ENCODE measurements around the gene ITPR2.
"Not testable (repeated sequence)": the region's sequence is repeated elsewhere in the genome, so short reads cannot be mapped to it uniquely, and the experiment has no call there.

The ITPR2 gene

GRCh38 chr12:26701604-26702215, 131.3 kb downstream of the ITPR2 start:
- DNase-seq (ENCODE audit: low read depth) = no peak

GRCh38 chr12:26700430-26700829, 132.6 kb downstream of the ITPR2 start:
- no peak for DNase-seq (ENCODE audit: low read depth)

GRCh38 chr12:26699237-26699636, 133.8 kb downstream of the ITPR2 start:
- no peak for DNase-seq (ENCODE audit: low read depth)

GRCh38 chr12:26698186-26698585, 134.8 kb downstream of the ITPR2 start:
- DNase-seq (ENCODE audit: low read depth) = no peak

GRCh38 chr12:26697217-26697616, 135.8 kb downstream of the ITPR2 start:
- no peak for DNase-seq (ENCODE audit: low read depth)

GRCh38 chr12:26696613-26697092, 136.3 kb downstream of the ITPR2 start:
- no peak for DNase-seq (ENCODE audit: low read depth)

GRCh38 chr12:26696048-26696612, 136.9 kb downstream of the ITPR2 start:
- no peak for DNase-seq (ENCODE audit: low read depth)

GRCh38 chr12:26694402-26694801, 138.6 kb downstream of the ITPR2 start:
- DNase-seq (ENCODE audit: low read depth) = no peak

- no peak for DNase-seq (ENCODE audit: low read depth)
Measured at GRCh38 chr12:26692407-26692806, 140.6 kb downstream of the ITPR2 start.

GRCh38 chr12:26691234-26691970, 141.6 kb downstream of the ITPR2 start:
- no peak for DNase-seq (ENCODE audit: low read depth)

- DNase-seq (ENCODE audit: low read depth) = no peak
Measured at GRCh38 chr12:26690601-26691000, 142.4 kb downstream of the ITPR2 start.

- DNase-seq (ENCODE audit: low read depth) = no peak
Measured at GRCh38 chr12:26689281-26689841, 143.6 kb downstream of the ITPR2 start.

- DNase-seq (ENCODE audit: low read depth) = no peak
Measured at GRCh38 chr12:26688344-26688904, 144.6 kb downstream of the ITPR2 start.

GRCh38 chr12:26686408-26686807, 146.6 kb downstream of the ITPR2 start:
- DNase-seq (ENCODE audit: low read depth) = no peak

- DNase-seq (ENCODE audit: low read depth) = no peak
Measured at GRCh38 chr12:26684101-26684500, 148.9 kb downstream of the ITPR2 start.

- no peak for DNase-seq (ENCODE audit: low read depth)
Measured at GRCh38 chr12:26683443-26683842, 149.6 kb downstream of the ITPR2 start.

- DNase-seq (ENCODE audit: low read depth) = no peak
Measured at GRCh38 chr12:26680727-26681455, 152.1 kb downstream of the ITPR2 start.

- no peak for DNase-seq (ENCODE audit: low read depth)
Measured at GRCh38 chr12:26678697-26679660, 154.0 kb downstream of the ITPR2 start.

GRCh38 chr12:26671487-26671886, 161.5 kb downstream of the ITPR2 start:
- DNase-seq (ENCODE audit: low read depth) = not testable (repeated sequence)

- no peak for DNase-seq (ENCODE audit: low read depth)
Measured at GRCh38 chr12:26668847-26669246, 164.1 kb downstream of the ITPR2 start.

GRCh38 chr12:26668230-26668629, 164.8 kb downstream of the ITPR2 start:
- DNase-seq (ENCODE audit: low read depth) = no peak
